Islet precursor cell (in vitro differentiated cells): Measurements from ENCODE around the gene OR5W2.
"Not testable (repeated sequence)": the region's sequence is repeated elsewhere in the genome, so short reads cannot be mapped to it uniquely, and the experiment has no call there.

Source experiments
- DNase-seq: peaks from one replicate; pipeline ENCODE4 v3.0.0-alpha.2; 2018

OR5W2 gene

GRCh38 chr11:55914482-55914881, at the start of gene OR5W2:
OR5W2 (minus strand) TSS chr11:55914582; CDS start chr11:55914582, 0 bp downstream.
- DNase-seq, result no peak

DNA sequence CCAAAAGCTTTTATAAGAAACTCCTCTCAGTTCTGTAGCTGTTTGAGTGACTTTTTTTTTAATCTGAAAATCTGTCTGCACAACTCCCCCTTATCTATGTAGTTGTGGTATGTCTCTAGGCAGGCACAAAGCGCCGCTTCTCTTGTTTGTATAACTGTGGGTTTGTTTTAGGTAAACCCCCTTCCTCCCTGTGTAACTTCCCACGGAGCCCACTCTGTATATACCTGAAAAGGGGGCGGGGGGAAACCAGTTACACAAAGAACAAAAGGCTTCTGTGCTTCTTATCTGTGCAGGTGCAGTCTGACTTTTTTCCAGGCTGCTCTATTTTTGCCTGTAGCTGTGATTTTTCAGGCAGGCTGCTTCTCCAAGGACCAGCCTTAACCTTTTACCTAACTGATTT, 42.1 kb upstream of the OR5W2 start:
- peak; percentile 81 for DNase-seq

DNA sequence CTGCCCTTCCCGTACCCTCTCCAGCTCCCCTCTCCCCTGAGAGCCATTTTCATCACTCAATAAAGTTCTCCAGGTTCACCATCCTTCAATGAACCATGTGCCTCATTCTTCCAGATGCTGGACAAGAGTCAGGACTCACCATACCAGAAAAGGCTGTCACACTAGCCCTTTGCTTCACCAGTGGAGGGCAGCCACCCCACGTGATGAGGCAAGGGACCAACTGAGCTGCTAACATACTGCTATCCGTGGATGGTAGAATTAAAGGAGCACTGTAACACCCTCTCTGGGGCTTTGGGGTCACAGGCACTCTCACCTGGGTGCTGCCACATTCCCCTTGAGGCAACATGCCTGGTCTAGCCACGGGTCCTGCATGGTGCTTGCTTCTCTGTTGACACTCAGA, 34.9 kb upstream of the OR5W2 start:
- DNase-seq, result peak; percentile 60

GRCh38 chr11:55942785-55943392, 28.5 kb upstream of the OR5W2 start:
- no peak for DNase-seq

GRCh38 chr11:55936300-55936699, 21.9 kb upstream of the OR5W2 start, which contains the start of gene OR5I1:
OR5I1 (minus strand) TSS chr11:55936400; CDS start chr11:55936400, 0 bp downstream.
- no peak for DNase-seq

- no peak for DNase-seq
Observed at GRCh38 chr11:55920537-55920936, 6.2 kb upstream of the OR5W2 start.

DNA sequence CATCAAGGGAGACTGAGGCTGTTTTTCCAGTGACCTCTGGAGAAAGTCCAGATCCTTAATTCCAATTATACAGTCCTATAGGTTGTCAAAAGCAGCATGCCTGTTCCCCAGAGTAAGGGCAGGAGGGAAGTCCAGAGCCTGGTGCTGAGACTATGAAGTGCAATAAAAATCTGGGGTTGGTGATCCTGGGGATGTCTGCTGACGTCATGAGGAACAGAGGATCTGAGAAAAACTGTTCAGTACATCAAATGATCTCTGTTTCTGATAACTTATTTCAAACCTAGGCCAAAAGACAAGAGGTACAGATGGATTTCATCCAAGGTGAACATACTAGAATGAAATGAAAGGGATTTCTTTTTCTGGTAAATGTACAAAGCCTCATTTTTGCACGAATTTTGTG, 12.1 kb downstream of the OR5W2 start:
- no peak for DNase-seq

GRCh38 chr11:55895216-55895615, 19.2 kb downstream of the OR5W2 start:
- no peak for DNase-seq

DNA sequence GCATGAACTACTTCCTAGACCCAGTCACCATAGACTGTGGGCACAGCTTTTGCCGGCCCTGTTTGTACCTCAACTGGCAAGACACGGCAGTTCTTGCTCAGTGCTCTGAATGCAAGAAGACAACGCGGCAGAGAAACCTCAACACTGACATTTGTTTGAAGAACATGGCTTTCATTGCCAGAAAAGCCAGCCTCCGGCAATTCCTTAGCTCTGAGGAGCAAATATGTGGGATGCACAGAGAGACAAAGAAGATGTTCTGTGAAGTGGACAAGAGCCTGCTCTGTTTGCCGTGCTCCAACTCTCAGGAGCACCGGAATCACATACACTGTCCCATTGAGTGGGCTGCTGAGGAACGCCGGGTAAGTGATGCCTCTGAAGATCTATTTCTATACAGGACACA, 28.9 kb downstream of the OR5W2 start:
- DNase-seq, result not testable (repeated sequence)

GRCh38 chr11:55884995-55885394, 29.4 kb downstream of the OR5W2 start:
- DNase-seq, result not testable (repeated sequence)

DNA sequence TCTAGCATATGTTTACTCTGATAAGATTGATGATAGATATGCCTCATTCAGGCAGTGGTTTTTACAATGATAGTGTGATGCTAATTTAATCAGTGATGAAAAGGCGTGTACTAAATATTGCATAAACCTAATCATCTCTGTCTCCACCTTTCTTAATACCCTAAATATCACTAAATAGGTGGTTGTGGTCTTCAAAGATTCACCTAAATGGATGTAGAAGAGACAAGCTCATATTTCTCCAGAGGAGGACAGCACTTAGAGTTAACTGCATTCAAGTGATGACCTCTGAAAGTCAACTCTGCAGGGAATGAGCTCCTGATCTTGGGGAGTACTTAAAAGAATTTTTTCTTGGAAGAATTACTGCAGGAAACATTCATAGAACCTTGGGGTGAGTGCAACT, 31.4 kb downstream of the OR5W2 start, which contains the start of gene TRIM51:
TRIM51 (plus strand) TSS at position 301 of the 400 bp plus-strand sequence. CDS start 2,132 bp downstream, outside the sequence.
- DNase-seq, result not testable (repeated sequence)

DNA sequence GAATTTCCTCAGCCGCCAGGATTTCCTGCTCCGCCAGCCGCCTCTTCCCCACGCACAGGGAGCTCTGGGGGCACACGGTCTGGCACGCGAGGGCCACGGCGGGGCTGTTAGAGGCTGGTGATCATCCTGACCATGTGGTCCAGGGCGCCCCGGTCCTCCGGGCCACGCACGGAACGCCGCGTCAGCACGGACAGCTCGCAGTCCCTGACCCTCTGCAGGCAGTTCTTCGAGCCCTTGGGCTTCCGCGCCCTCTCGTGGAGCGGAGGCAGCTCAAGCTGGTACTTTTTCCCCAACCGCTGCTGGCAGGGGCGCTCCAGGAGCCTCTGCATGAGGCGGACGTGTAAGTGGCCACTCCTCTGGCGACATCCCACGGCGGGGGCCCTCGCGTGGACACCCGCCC, 41.2 kb downstream of the OR5W2 start:
- DNase-seq, result not testable (repeated sequence)

DNA sequence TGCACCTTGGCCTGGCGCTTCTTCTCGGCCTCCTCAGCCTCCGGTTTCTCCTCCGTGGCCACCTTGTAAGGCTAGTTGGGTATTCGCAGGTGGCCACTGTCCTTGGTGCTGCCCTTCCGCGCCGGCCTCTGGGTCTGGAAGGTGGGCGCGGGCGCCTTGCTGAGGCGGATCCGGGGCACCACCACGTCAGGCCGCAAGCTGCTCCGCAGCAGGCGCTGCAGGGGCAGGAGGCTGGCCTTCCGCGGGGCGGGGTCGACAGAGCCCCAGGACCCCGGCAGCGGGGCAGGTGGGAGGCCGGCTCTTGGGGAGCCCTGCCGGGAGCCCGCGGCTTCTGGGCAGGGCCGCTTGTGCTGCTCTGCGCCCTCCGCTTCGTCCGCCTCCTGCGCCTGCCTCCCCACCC, 41.7 kb downstream of the OR5W2 start:
- not testable (repeated sequence) for DNase-seq

DNA sequence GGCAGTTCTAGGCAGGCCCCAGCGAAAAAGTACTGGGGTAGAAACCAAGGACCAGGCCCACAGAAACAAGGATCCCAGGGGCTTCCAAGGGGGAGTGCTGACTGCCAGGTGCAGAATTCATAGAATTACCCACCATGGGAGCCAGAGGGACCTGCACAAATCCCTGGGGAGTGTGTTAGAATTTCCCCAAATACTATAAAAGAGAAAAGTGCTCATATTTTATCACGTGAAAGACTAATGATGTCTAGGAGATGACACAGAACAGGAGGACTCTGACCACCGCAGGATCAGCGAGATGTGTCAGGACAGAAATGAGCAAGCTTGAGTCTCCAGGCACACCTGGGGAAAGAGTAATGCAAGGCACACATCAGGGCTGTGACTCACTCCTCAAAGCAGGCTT, 47.0 kb downstream of the OR5W2 start:
- not testable (repeated sequence) for DNase-seq
